Measurements from ENCODE around the gene HACD2. TPM values are rescaled to one million over a fixed set of nuclear protein-coding genes. Genes with fewer than 3 reads are reported as not detected.

Gene HACD2
- total RNA-seq, 3 donors from 2014 or later, result 40.9 to 65.0 (median 52.7) TPM

GRCh38 chr3:123522320-123523022, 62.4 kb downstream of the HACD2 start:
- H3K9me3 ChIP-seq, result no peaks in the 10 kb centered on the region
- intact Hi-C loops (cut with DNase I, micrococcal nuclease), result no loop called here
- H3K36me3 ChIP-seq (ENCODE audit: low read depth), result no peaks in the 10 kb centered on the region
- no peak for ATAC-seq
- H3K4me3 ChIP-seq, result no peak overlapping the region
- no peaks in the 10 kb centered on the region for H3K4me1 ChIP-seq (ENCODE audit: low read depth)
- no peak for DNase-seq
- TF ChIP-seq CTCF (IDR thresholded peaks at IDR 0.05), result no peak

- Histone ChIP-seq H3K4me3 (no peak overlapping the region), H3K9me3 (no peaks in the 10 kb centered on the region), H3K36me3 (ENCODE audit: low read depth) (no peaks in the 10 kb centered on the region), H3K4me1 (ENCODE audit: low read depth) (no peaks in the 10 kb centered on the region)
- DNase-seq, result no peak
- intact Hi-C loops (cut with DNase I, micrococcal nuclease), result no loop called here
- ATAC-seq, result no peak
- TF ChIP-seq CTCF (IDR thresholded peaks at IDR 0.05), result no peak
Observed at GRCh38 chr3:123521179-123521969, 63.5 kb downstream of the HACD2 start.

GRCh38 chr3:123520656-123521055, 64.2 kb downstream of the HACD2 start:
- intact Hi-C loops (cut with DNase I, micrococcal nuclease), result no loop called here
- DNase-seq (no peak), ATAC-seq (no peak)
- TF ChIP-seq CTCF (IDR thresholded peaks at IDR 0.05), result no peak
- H3K4me3 ChIP-seq, result no peak overlapping the region
- no peaks in the 10 kb centered on the region for H3K36me3 ChIP-seq (ENCODE audit: low read depth)
- no peaks in the 10 kb centered on the region for H3K4me1 ChIP-seq (ENCODE audit: low read depth)
- no peaks in the 10 kb centered on the region for H3K9me3 ChIP-seq

- Histone ChIP-seq H3K4me3 (no peak overlapping the region), H3K36me3 (ENCODE audit: low read depth) (no peaks in the 10 kb centered on the region), H3K9me3 (no peaks in the 10 kb centered on the region), H3K4me1 (ENCODE audit: low read depth) (no peaks in the 10 kb centered on the region)
- no peak for ATAC-seq
- TF ChIP-seq CTCF (IDR thresholded peaks at IDR 0.05), result no peak
- DNase-seq, result no peak
- intact Hi-C loops (cut with DNase I, micrococcal nuclease), result no loop called here
Observed at GRCh38 chr3:123518892-123519485, 65.9 kb downstream of the HACD2 start.

- H3K4me1 ChIP-seq (ENCODE audit: low read depth), result no peaks in the 10 kb centered on the region
- TF ChIP-seq CTCF (IDR thresholded peaks at IDR 0.05), result no peak
- H3K9me3 ChIP-seq, result no peaks in the 10 kb centered on the region
- intact Hi-C loops (cut with DNase I, micrococcal nuclease), result no loop called here
- no peak for DNase-seq
- H3K36me3 ChIP-seq (ENCODE audit: low read depth), result no peaks in the 10 kb centered on the region
- no peak for ATAC-seq
- H3K4me3 ChIP-seq, result no peak overlapping the region
Observed at GRCh38 chr3:123511726-123512125, 73.1 kb downstream of the HACD2 start.

Measured in mucosa of descending colon (tissue), 3 donors.